Amniotic stem cell (primary cell): ENCODE results near the gene SCN3B.
A peak's percentile ranks its signal among the peaks of the same experiment; 100 is the strongest.
"Not testable (repeated sequence)": the region's sequence is repeated elsewhere in the genome, so short reads cannot be mapped to it uniquely, and the experiment has no call there.

ENCODE experiments used
- DNase-seq: peaks from one replicate; lab custom pipeline; 2025; lab: John Stamatoyannopoulos, UW

The SCN3B gene, protein sequence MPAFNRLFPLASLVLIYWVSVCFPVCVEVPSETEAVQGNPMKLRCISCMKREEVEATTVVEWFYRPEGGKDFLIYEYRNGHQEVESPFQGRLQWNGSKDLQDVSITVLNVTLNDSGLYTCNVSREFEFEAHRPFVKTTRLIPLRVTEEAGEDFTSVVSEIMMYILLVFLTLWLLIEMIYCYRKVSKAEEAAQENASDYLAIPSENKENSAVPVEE

GRCh38 chr11:123654566-123655081 lies at the start of gene SCN3B:
TSS of gene SCN3B (minus strand) at chr11:123654624. CDS start at chr11:123653801, 823 bp downstream.
- peak; percentile 8 for DNase-seq

GRCh38 chr11:123702696-123703095 lies 48.3 kb upstream of the SCN3B start:
- no peak for DNase-seq

DNA sequence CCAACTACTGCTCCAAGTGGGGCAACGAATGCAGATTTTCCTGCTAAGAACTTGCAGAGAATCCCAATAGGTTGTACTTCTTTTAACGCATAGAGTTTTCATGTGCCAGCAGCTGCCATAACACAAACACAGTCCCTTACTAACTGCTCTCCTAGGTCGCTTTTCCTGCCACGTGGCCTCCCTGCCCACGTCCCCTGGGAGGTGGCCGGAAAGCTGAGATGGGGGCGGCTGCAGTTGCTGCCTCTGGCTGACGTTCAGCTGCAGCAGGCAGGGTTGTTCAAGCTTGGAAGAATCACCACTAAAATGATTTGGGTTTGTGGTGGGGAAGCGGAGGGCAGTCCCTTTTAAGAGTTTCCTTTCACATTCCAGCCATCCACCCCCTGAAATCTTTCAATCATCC lies 47.7 kb upstream of the SCN3B start:
- DNase-seq = no peak

DNA sequence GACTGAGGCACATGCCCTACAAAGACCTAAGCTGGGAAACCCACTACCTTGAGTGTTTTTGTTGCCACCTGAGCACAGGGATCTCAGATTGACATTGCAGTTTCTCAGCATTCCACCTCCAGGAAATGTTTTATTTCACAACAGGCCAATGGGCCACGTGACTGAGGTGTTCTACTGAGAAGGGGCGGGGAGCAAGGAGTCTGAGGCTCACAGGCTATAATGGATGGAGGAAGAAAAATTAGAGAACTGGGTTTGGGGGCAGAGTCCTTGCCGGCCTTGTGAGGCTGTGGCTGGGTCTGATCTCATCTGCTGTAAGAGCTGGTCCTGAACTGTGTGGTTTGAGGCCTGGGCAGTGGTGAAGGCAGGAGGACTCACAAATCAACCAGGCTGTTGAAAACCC lies 46.3 kb upstream of the SCN3B start:
- DNase-seq = no peak

DNA sequence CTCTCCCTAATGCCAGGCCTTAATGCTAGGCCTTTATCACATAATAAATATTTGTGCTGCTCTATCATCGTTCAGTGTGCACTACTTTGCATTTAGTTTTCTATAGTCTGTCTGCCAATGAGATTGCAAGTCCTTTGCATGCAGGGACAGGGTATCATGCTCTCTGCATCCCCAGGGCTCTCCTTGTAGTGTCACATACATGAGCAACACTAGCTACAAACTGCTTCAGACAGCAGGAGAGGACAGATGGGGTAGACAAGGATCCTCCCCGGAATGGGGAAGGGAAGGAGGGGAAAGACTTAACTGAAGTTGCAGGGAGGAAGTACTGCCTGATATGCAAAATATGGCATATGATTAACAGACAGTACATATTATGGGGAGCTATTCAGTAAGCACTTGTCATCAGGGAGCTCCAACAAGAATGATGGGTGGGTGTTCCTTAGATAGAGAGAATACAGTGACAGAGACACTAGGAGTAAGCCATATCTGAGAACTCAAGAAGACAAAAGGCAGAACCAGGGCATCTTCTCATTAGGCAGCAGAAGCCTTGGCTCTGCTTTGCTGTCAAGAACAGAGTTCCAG lies 44.2 kb upstream of the SCN3B start:
- no peak for DNase-seq

GRCh38 chr11:123696183-123696582 lies 41.8 kb upstream of the SCN3B start:
- DNase-seq = no peak

DNA sequence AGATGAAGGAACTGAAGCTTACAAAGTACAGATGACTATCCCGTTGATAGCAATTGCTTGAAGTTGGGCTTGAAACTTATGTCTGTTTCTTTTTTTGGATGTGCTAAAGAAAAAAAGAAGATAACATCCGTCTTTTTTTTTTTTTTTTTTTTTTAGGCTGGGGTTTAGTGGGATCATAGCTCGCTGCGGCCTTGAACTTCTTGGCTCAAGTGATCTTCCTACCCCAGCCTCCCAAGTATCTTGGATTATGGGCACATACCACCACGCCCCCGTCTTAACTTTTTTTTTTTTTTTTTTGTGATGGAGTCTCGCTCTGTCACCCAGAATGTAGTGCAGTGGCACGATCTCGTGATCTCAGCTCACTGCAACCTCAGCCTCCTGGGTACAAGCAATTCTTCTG lies 40.8 kb upstream of the SCN3B start:
- no peak for DNase-seq

DNA sequence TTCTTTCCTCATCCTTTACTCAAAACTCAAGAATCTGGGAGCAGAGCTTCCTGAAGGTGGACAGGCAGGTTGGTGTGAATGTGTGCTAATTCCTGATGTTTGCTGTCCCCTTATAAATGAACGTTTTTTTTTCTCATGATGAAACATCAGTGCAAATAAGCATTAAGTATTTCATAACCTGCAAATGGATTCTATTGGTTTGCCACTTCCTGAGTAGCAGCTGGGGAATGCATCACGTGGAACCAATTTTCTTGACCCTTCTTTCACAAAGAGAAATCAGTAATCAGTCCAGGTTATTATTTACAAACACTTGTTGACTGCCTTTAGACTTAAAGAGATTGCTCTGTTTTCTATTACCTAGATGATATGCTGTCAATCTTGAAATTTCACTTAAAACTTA lies 40.1 kb upstream of the SCN3B start:
- DNase-seq = no peak

DNA sequence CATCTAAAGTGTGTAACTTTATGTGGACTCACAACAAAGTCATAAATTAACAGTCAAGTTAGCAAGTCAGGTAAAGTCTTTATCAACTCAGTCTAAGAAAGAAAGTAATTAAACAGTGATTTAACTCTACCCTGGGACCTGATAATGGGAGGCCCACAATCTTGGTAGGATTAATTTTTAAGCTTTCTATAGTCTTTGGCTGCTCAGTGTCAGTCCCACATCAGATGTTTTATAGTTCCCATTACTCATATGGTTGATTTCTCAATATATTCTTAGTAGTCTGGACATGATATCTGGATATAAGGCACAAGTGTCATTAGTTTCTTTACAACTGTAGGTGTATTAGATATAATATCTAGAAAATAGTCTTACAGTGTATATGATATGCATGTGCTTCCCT lies 38.5 kb upstream of the SCN3B start:
- no peak for DNase-seq

GRCh38 chr11:123690485-123690884 lies 36.1 kb upstream of the SCN3B start:
- DNase-seq = no peak

- no peak for DNase-seq
These were observed 30.2 kb upstream of the SCN3B start for GRCh38 chr11:123684601-123685000.

- DNase-seq = no peak
These were observed 29.2 kb upstream of the SCN3B start for GRCh38 chr11:123683428-123684170.

- no peak for DNase-seq
These were observed 28.4 kb upstream of the SCN3B start for GRCh38 chr11:123682696-123683410.

DNA sequence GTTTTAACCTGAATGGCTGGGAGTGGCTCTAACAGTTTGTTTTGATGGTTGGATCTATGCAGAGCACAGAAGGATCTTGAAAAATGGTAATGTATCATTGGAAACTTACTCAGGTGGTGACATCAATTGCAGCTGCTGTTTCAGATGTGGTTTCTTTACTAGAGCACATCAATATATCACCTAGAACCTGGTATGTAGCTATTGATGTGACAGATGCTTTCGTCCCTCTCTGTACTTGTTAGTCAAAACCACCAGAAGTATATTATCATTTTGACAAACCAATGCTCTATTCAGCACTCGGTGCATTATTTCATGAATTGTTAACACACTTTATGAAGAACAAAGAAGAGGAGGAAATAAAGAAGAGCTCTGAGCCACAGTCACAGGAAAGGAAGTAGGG lies 26.6 kb upstream of the SCN3B start:
- DNase-seq = no peak

GRCh38 chr11:123678246-123678645 lies 23.8 kb upstream of the SCN3B start:
- no peak for DNase-seq

GRCh38 chr11:123677510-123677909 lies 23.1 kb upstream of the SCN3B start:
- DNase-seq = no peak

GRCh38 chr11:123674297-123674696 lies 19.9 kb upstream of the SCN3B start:
- DNase-seq = no peak

- no peak for DNase-seq
These were observed 18.1 kb upstream of the SCN3B start for GRCh38 chr11:123672568-123672967.

DNA sequence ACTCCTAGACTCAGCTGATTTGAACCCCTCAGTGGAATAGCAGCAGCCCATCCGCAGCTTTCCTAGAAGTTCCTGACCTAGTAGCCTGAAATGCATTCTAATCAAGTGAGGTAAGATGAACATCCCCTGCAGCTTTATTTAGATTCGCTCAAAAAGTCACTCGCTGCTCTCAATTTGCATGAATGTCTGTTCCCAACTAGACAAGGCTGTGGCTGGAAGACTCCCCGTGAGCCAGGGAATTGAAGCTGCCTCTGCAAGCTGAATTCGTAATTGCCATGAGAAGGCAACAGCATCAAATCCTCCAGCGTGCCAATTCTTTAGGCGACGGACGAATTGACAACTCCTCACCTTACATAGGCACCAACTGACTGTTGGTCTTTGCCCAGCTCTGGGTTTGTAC lies 17.1 kb upstream of the SCN3B start:
- no peak for DNase-seq

DNA sequence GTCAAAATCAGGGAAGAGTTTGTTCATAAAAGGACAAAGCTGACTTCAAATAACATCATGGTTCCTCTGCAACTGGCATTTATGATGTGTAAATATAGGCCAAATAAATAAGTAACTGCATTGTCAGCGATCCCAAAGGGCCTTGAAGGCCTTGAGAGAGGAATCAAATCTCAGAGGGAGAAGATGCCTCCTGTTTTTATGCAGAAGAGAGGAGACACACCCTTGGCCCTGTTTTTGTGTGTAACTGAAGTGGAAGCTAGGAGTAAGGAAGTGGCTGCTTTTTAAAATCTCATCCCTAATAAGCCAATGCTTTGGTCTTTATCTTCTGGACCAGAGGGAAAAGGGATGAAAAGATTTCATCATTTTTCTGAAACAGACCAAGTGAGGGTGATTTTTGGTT lies 15.7 kb upstream of the SCN3B start:
- DNase-seq = no peak

GRCh38 chr11:123665306-123665705 lies 10.9 kb upstream of the SCN3B start:
- DNase-seq = no peak

GRCh38 chr11:123659965-123660364 lies 5.5 kb upstream of the SCN3B start:
- DNase-seq = not testable (repeated sequence)

DNA sequence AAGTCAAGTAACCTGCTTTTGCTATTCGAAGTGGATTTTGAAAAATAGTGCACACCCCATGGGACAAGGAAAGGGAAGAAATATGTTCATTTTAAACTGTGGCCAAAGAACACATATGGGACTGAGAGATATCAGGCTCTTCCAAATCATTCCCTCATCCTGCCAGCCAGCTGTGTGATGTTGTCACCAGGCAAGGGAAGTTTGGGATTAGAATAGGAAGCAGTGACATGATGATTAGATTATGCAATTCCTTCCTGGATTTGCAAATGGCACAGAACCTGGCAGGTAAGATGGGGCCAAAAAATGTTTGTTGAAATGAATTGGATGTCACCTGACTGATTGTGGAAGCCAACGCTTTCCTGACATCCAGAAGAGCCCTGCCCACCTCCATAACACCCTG lies 4.9 kb upstream of the SCN3B start:
- no peak for DNase-seq
